ENCODE results near the gene SSBP2.

GRCh38 chr5:81767097-81767496 lies 16.2 kb upstream of the SSBP2 start:
- TF ChIP-seq EP300 (IDR thresholded peaks at IDR 0.05; ENCODE audit: borderline replicate concordance) (no peak), YY1 (IDR thresholded peaks at IDR 0.05; ENCODE audit: low read depth) (no peak)

All from Ishikawa (cell line).